Endodermal cell (in vitro differentiated cells): Measurements from ENCODE around the gene KIF2A. TPM values are rescaled to one million over a fixed set of nuclear protein-coding genes. Genes with fewer than 3 reads are reported as not detected.

Experiments
- DNase-seq: peaks from one replicate; pipeline ENCODE4 v3.0.0-alpha.2; 2017
- H3K27ac ChIP-seq: 2 replicates; pipeline ENCODE4 v1.5.1; 2013; ENCODE audit warnings: mild to moderate bottlenecking, low read depth, low read length, moderate library complexity
- H3K27me3 ChIP-seq: 2 replicates; pipeline ENCODE4 v1.6.1; 2013; ENCODE audit warnings: mild to moderate bottlenecking, low read length, moderate library complexity; ENCODE audit not compliant: insufficient read depth, control insufficient read depth, poor library complexity, severe bottlenecking
- H3K36me3 ChIP-seq: 2 replicates; pipeline ENCODE4 v1.7.0; 2013; ENCODE audit warnings: mild to moderate bottlenecking, low read length, moderate library complexity; ENCODE audit not compliant: control insufficient read depth, insufficient read depth
- H3K4me1 ChIP-seq: one replicate; pipeline ENCODE4 v1.7.0; 2013; ENCODE audit warnings: low read length; ENCODE audit not compliant: control insufficient read depth, insufficient read depth
- H3K4me3 ChIP-seq: 2 replicates; pipeline ENCODE4 v1.5.1; 2013; ENCODE audit warnings: mild to moderate bottlenecking, low read length, moderate library complexity
- H3K9ac ChIP-seq: 2 replicates; pipeline ENCODE4 v1.6.1; 2013; ENCODE audit warnings: mild to moderate bottlenecking, low read length, moderate library complexity; ENCODE audit not compliant: poor library complexity, severe bottlenecking; ENCODE audit errors: extremely low read depth
- H3K9me3 ChIP-seq: 2 replicates; pipeline ENCODE4 v1.6.1; 2013; ENCODE audit warnings: mild to moderate bottlenecking, low read length, moderate library complexity; ENCODE audit not compliant: control insufficient read depth
- H3K27ac Mint-ChIP-seq: 2 replicates; pipeline ENCODE4 v1.8.0; 2020; ENCODE audit warnings: mixed read lengths
- H3K27me3 Mint-ChIP-seq: 2 replicates; pipeline ENCODE4 v1.8.0; 2021; ENCODE audit warnings: mild to moderate bottlenecking, mixed read lengths; ENCODE audit not compliant: insufficient read depth
- H3K36me3 Mint-ChIP-seq: 2 replicates; pipeline ENCODE4 v1.8.0; 2020; ENCODE audit warnings: low read depth, mixed read lengths
- H3K4me1 Mint-ChIP-seq: 2 replicates; pipeline ENCODE4 v1.8.0; 2020; ENCODE audit warnings: mixed read lengths
- H3K4me3 Mint-ChIP-seq: 2 replicates; pipeline ENCODE4 v1.8.0; 2020; ENCODE audit warnings: mild to moderate bottlenecking, moderate library complexity, mixed read lengths
- H3K9me3 Mint-ChIP-seq: 2 replicates; pipeline ENCODE4 v1.8.0; 2020; ENCODE audit warnings: mild to moderate bottlenecking, mixed read lengths
- WGBS, 2 experiments: methylation state at CpG; one replicate each; pipeline versions ENCODE4 v1.1.5 to v1.1.7; 2013; ENCODE audit warnings: missing lambda C conversion rate in 2 of 2, mixed read lengths in 1 of 2; ENCODE audit not compliant: insufficient coverage in 1 of 2, insufficient read length in 1 of 2; 5-methylcytosine and 5-hydroxymethylcytosine counted together
- total RNA-seq, 2 donors: library from RNA; stranded (reverse); fragmentation: NEBNext Ultra II Directional in 1 of 2; extraction: Animal tissue kit (Norgen Biotek cat#: 25700) in 1 of 2; gene quantifications; 2 replicates in 1 of 2; 3 replicates in 1 of 2; pipeline ENCODE4 v1.2.1, GENCODE V29; 2021
- TF ChIP-seq, protein P1 (sequence below): fragments of 200-600 bp; sonication (generic); conservative IDR thresholded peaks from 2 replicates; pipeline ENCODE4 v1.5.0; 2021; ENCODE audit warnings: antibody characterized with exemption, mild to moderate bottlenecking

KIF2A gene
- total RNA-seq, 2 donors from 2014 or later = 67.4 to 74.6 TPM

DNA sequence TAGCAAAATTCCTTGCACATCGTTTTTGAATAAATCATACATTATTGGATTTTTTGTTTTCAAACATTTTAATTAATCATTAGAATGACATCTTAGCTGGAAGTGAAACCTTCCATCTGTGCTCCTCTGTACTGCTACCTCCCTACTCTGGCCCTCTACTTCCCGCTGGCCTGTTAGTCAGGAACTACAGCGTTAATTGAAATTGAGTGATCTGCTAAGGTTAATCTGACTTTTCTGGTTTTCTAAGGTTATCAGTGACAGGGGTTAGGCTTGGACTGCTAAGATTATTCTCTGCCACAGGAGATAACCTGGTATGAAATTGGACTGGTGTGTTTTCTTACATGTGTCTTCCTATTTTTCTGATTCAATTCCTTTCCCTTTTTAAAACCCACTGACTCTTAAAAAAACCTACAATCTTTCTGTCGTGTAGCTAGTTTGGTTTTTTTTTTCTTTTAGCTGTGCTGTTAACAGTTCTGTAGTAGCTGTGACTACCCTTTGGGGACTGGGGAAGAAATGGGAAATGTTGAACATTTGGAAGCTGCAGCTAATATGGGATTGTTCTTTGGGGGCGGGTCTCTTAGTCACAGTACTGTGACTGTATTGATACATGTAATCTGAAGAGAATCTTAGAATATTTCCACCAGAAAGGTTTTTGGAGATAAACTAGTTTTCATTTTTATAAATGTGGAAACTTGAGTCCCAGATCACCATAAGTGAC is 4.6 kb downstream of the KIF2A start:
- 85 to 100% methylated on average over 1 to 4 of the region's 5 CpGs for WGBS, 2 experiments
- H3K27ac Mint-ChIP-seq = no peak overlapping the region
- peaks cover 23% of the 10 kb centered on the region for H3K4me1 Mint-ChIP-seq
- TF ChIP-seq, protein P1, sequence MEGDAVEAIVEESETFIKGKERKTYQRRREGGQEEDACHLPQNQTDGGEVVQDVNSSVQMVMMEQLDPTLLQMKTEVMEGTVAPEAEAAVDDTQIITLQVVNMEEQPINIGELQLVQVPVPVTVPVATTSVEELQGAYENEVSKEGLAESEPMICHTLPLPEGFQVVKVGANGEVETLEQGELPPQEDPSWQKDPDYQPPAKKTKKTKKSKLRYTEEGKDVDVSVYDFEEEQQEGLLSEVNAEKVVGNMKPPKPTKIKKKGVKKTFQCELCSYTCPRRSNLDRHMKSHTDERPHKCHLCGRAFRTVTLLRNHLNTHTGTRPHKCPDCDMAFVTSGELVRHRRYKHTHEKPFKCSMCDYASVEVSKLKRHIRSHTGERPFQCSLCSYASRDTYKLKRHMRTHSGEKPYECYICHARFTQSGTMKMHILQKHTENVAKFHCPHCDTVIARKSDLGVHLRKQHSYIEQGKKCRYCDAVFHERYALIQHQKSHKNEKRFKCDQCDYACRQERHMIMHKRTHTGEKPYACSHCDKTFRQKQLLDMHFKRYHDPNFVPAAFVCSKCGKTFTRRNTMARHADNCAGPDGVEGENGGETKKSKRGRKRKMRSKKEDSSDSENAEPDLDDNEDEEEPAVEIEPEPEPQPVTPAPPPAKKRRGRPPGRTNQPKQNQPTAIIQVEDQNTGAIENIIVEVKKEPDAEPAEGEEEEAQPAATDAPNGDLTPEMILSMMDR = no peak
- H3K36me3 ChIP-seq = peaks cover 17% of the 10 kb centered on the region
- H3K27ac ChIP-seq = no peak overlapping the region
- no peaks in the 10 kb centered on the region for H3K9me3 Mint-ChIP-seq
- H3K4me3 Mint-ChIP-seq = no peak overlapping the region
- H3K4me3 ChIP-seq = no peak overlapping the region
- no peaks in the 10 kb centered on the region for H3K9me3 ChIP-seq
- no peaks in the 10 kb centered on the region for H3K4me1 ChIP-seq
- no peak overlapping the region for H3K9ac ChIP-seq
- H3K27me3 ChIP-seq = no peaks in the 10 kb centered on the region
- H3K36me3 Mint-ChIP-seq = peaks cover 14% of the 10 kb centered on the region
- DNase-seq = no peak
- no peaks in the 10 kb centered on the region for H3K27me3 Mint-ChIP-seq

DNA sequence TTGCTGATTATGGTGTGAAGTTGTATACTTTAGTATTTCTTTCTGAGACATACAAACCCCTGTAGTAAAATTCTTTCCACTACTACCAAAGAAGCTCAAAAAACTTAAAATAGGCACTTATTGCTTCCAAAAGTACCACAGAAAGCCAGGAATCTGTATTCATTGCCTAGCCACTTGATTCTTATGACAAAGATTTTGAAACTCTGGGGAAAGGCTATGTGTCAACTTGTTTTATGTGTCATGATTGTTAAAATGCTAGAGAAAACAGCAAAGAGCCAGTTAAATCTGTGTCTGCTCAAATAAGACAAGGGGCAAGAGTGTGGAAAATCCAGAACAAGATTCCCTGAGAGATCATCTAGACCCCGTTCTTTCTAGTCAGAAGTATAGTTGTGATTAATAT is 6.0 kb downstream of the KIF2A start:
- no peaks in the 10 kb centered on the region for H3K27me3 ChIP-seq
- H3K9me3 Mint-ChIP-seq = no peaks in the 10 kb centered on the region
- H3K27me3 Mint-ChIP-seq = no peaks in the 10 kb centered on the region
- H3K36me3 ChIP-seq = peaks cover 21% of the 10 kb centered on the region
- whole genome bisulfite sequencing, 2 experiments = 90% methylated on average over 1 of the region's 1 CpG; no CpG with 5 or more reads in 1 of the 2 experiments
- H3K36me3 Mint-ChIP-seq = peaks cover 14% of the 10 kb centered on the region
- no peaks in the 10 kb centered on the region for H3K4me1 ChIP-seq
- DNase-seq = no peak
- H3K4me3 ChIP-seq = no peak overlapping the region
- H3K9me3 ChIP-seq = no peaks in the 10 kb centered on the region
- TF ChIP-seq, protein P1 = no peak
- no peak overlapping the region for H3K9ac ChIP-seq
- H3K4me1 Mint-ChIP-seq = peaks cover 23% of the 10 kb centered on the region
- H3K4me3 Mint-ChIP-seq = no peak overlapping the region
- no peak overlapping the region for H3K27ac ChIP-seq
- H3K27ac Mint-ChIP-seq = no peak overlapping the region

DNA sequence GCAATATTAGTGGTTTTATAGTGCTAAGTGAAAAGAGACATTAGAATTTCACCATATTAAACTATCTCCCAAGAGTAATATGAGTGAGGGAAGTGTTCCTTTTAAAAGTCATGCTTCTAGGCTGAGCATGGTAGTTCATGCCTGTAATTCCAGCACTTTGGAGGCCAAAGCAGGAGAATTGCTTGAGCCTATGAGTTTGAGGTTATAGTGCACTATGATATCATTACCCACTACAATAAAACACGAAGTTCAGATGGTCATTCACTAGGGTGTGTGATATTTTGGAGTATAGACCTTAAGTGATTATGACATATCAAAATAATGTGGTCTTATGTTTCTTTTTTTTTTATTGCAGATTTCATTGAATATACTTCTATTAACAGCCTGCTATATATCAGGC is 6.7 kb downstream of the KIF2A start:
- peaks cover 20% of the 10 kb centered on the region for H3K4me1 Mint-ChIP-seq

More for the DNA sequence above, 6.7 kb downstream of the KIF2A start:
- Mint-ChIP-seq H3K4me3 (no peak overlapping the region), H3K9me3 (no peaks in the 10 kb centered on the region), H3K27ac (no peak overlapping the region), H3K36me3 (peaks cover 14% of the 10 kb centered on the region), H3K27me3 (no peaks in the 10 kb centered on the region)
- H3K27ac ChIP-seq = no peak overlapping the region
- H3K9me3 ChIP-seq = no peaks in the 10 kb centered on the region
- H3K27me3 ChIP-seq = no peaks in the 10 kb centered on the region
- H3K4me1 ChIP-seq = no peaks in the 10 kb centered on the region
- no peak for DNase-seq
- H3K4me3 ChIP-seq = no peak overlapping the region
- H3K36me3 ChIP-seq = peaks cover 21% of the 10 kb centered on the region
- TF ChIP-seq, protein P1 = no peak
- H3K9ac ChIP-seq = no peak overlapping the region
- WGBS, 2 experiments = no CpG with 5 or more reads among the region's 1 CpG
